ENCODE data around the gene ZNF337. TPM values are rescaled to one million over a fixed set of nuclear protein-coding genes. Genes with fewer than 3 reads are reported as not detected.

Gene ZNF337
- total and polyA plus RNA-seq, 8 donors, result 4.4 to 20.6 (median 5.8) TPM

DNA sequence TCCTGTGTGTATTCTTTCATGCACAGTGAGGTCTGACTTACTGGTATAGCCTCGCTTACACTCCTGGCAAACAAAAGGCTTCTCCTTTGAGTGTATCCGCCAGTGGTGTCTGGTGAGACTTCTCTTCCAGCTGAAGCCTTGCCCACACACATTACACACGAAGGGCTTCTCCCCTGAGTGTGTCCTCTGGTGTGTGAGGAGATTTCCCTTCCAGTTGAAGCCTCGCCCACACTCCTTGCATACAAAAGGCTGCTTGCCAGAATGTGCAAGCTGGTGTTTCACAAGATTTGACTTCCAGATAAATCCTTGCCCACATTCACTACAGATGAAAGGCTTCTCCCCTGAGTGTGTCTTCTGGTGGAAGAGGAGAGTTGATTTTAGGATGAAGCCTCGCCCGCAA, 21.5 kb downstream of the ZNF337 start:
- Histone ChIP-seq H3K27me3 (no peaks in the 10 kb centered on the region), H3K4me1 (no peaks in the 10 kb centered on the region), H3K9me3 (no peaks in the 10 kb centered on the region), H3K4me3 (no peak overlapping the region), H3K27ac (no peak overlapping the region), H3K36me3 (peaks cover 0 to 32% (median 19%) of the 10 kb centered on the region in 3 donors)
- intact Hi-C loops (cut with DNase I), result no loop called here
- TF ChIP-seq, protein P1, sequence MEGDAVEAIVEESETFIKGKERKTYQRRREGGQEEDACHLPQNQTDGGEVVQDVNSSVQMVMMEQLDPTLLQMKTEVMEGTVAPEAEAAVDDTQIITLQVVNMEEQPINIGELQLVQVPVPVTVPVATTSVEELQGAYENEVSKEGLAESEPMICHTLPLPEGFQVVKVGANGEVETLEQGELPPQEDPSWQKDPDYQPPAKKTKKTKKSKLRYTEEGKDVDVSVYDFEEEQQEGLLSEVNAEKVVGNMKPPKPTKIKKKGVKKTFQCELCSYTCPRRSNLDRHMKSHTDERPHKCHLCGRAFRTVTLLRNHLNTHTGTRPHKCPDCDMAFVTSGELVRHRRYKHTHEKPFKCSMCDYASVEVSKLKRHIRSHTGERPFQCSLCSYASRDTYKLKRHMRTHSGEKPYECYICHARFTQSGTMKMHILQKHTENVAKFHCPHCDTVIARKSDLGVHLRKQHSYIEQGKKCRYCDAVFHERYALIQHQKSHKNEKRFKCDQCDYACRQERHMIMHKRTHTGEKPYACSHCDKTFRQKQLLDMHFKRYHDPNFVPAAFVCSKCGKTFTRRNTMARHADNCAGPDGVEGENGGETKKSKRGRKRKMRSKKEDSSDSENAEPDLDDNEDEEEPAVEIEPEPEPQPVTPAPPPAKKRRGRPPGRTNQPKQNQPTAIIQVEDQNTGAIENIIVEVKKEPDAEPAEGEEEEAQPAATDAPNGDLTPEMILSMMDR (IDR thresholded peaks at IDR 0.05), result no peak
- WGBS, 2 donors, result 91 to 93% methylated on average over 6 of the region's 6 CpGs
- no peak for FAIRE-seq
- DNase-seq, result no peak
- peak in 1 of 4 donors; percentile 37 for ATAC-seq

DNA sequence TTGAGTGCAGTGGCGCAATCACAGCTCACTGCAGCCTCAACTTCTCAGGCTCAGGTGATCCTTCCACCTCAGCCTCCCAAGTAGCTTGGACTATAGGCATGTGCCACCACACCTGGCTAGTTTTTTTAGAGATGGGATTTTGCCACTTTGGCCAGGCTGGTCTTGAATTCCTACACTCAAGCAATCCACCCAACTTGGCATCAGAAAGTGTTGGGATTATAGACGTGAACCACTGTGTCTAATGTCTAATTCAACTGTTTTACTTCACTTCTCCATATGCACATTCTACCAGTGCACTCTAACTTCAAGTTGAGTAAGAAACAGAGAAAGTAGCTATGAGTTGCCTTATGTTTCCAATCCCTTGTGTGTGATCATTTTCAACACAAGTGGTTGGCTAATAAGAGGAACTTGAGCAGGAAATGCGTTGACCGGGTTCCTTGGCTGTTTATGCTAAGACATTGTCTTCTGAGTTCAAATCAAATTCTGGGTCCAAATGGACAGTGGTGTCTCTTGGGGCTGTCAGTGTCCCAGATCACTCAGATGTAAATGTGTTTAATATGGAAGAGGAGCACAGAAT, 23.9 kb downstream of the ZNF337 start:
- FAIRE-seq, result no peak
- ATAC-seq, result no peak
- TF ChIP-seq, protein P1 (IDR thresholded peaks at IDR 0.05), result no peak
- H3K9me3 ChIP-seq, result no peaks in the 10 kb centered on the region
- H3K36me3 ChIP-seq, result peaks cover 0 to 32% (median 19%) of the 10 kb centered on the region in 3 donors
- H3K27ac ChIP-seq, result no peak overlapping the region
- intact Hi-C loops (cut with DNase I), result no loop called here
- 94 to 96% methylated on average over 4 of the region's 4 CpGs for WGBS, 2 donors
- H3K4me1 ChIP-seq, result no peaks in the 10 kb centered on the region
- no peaks in the 10 kb centered on the region for H3K27me3 ChIP-seq
- DNase-seq, result no peak
- no peak overlapping the region for H3K4me3 ChIP-seq

DNA sequence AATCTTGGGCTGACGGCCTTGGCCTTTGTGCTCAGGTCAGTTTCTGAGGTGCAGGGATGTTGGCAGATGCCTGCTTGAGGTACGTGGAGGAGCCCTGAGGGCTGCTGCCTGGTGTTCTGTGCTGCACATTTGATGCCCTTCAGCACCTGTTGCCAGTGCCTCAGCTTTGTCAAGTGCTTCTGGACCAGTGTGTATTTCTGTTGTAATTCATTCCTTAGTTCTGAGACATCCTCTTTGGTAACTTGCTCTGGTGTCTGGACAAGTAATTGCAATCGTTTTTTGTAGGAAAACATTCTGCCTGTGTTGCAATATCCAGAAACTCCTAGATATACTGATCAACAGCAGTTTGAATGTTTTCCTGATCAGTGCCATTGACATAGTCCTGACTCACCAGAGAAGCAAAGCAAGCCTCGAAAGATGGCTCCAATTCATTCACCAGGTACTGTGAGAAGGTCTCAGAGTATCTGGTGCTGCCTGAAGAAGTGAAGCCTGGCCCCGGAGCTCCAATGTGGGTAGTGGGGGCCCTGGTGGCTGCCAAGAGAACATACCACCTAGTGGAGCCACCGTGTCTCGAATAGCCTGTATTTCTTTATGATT, 26.7 kb downstream of the ZNF337 start:
- peaks cover 0 to 14% (median 3%) of the 10 kb centered on the region in 3 donors for H3K36me3 ChIP-seq
- 75 to 79% methylated on average over 7 of the region's 7 CpGs for WGBS, 2 donors
- no peak overlapping the region for H3K27ac ChIP-seq
- ATAC-seq, result peak in 1 of 4 donors; percentile 23
- no peaks in the 10 kb centered on the region for H3K4me1 ChIP-seq
- H3K27me3 ChIP-seq, result no peaks in the 10 kb centered on the region
- no peak for DNase-seq
- intact Hi-C loops (cut with DNase I), result no loop called here
- no peaks in the 10 kb centered on the region for H3K9me3 ChIP-seq
- no peak overlapping the region for H3K4me3 ChIP-seq
- TF ChIP-seq, protein P1 (IDR thresholded peaks at IDR 0.05), result no peak
- FAIRE-seq, result no peak

DNA sequence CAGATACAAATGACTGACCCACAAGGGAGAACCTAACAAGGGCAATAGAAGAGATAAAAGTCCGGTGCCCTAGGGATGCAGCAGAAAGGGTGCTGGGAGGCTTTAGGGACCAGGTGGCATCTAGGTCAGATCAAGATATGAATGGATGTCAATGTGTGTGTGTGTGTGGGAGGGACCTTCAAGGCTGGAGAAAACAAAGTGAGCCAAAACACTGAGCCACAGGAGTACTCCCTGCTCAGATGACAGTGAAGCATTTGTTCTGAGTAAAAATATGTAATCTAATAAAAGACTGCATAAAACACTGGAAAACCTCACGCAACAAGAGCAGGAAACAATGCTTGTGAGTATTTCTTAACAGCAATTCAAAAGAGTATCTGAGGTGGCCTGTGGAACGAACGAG, 28.2 kb downstream of the ZNF337 start:
- ATAC-seq, result no peak
- DNase-seq, result no peak
- no peak overlapping the region for H3K27ac ChIP-seq
- intact Hi-C loops (cut with DNase I), result no loop called here
- H3K27me3 ChIP-seq, result no peaks in the 10 kb centered on the region
- no peaks in the 10 kb centered on the region for H3K4me1 ChIP-seq
- TF ChIP-seq, protein P1 (IDR thresholded peaks at IDR 0.05), result no peak
- FAIRE-seq, result no peak
- H3K9me3 ChIP-seq, result no peaks in the 10 kb centered on the region
- H3K4me3 ChIP-seq, result no peak overlapping the region
- WGBS, 2 donors, result 74 to 81% methylated on average over 4 of the region's 4 CpGs
- peaks cover 0 to 1% (median 0%) of the 10 kb centered on the region in 3 donors for H3K36me3 ChIP-seq

DNA sequence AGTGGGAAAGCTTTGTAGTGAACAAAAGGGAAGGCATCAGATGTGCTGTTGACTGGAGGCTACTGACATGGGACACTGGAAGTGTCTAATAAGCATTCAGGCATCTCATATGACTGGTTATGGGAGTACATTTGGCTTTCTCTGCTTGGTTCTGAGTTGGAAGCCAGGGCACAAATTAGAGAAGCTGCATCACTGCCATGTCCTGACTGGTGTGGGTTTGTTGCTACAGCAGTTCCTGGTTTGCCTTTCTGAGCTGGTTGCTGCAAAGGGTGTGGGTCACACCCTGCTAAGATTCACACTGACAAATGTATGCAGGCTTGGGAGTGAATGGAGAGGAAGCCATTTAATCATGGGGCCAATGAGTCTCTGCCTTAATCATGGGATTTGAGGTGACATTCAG, 36.7 kb downstream of the ZNF337 start:
- TF ChIP-seq, protein P1 (IDR thresholded peaks at IDR 0.05), result no peak
- H3K36me3 ChIP-seq, result no peaks in the 10 kb centered on the region
- intact Hi-C loops (cut with DNase I), result no loop called here
- DNase-seq (no peak), ATAC-seq (no peak), FAIRE-seq (no peak)
- H3K4me3 ChIP-seq, result no peak overlapping the region
- H3K27ac ChIP-seq, result no peak overlapping the region
- no peaks in the 10 kb centered on the region for H3K4me1 ChIP-seq
- H3K9me3 ChIP-seq, result no peaks in the 10 kb centered on the region
- no peaks in the 10 kb centered on the region for H3K27me3 ChIP-seq
